GM20431 (cell line): ENCODE results near the gene EFCC1.

ENCODE experiments used
- in situ Hi-C: fragments of 300-500 bp; cut with MseI, MboI; formaldehyde crosslinking; loops from one replicate; pipeline ENCODE4 v1.15.0; 2020; ENCODE audit warnings: low sequenced_read_pairs; ENCODE audit not compliant: unreplicated experiment

EFCC1 gene

DNA sequence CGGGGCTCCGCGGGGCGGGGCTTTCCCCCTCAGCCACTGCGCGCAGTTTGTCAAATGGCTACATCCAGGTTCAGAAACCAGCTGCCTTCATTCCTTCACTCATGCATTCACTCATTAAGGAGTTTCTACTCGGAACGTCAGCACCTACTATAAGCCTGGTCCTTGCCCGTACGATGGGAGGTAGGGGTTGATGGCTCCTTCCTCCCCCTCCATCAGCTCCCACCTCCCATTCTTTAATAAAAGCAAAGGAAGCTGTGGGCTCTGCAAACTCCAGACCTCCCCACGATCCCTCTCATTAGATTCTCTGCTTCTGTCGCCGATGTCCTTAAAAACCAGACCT is 7.0 kb upstream of the EFCC1 start:
- in situ Hi-C loops: no loop called here

DNA sequence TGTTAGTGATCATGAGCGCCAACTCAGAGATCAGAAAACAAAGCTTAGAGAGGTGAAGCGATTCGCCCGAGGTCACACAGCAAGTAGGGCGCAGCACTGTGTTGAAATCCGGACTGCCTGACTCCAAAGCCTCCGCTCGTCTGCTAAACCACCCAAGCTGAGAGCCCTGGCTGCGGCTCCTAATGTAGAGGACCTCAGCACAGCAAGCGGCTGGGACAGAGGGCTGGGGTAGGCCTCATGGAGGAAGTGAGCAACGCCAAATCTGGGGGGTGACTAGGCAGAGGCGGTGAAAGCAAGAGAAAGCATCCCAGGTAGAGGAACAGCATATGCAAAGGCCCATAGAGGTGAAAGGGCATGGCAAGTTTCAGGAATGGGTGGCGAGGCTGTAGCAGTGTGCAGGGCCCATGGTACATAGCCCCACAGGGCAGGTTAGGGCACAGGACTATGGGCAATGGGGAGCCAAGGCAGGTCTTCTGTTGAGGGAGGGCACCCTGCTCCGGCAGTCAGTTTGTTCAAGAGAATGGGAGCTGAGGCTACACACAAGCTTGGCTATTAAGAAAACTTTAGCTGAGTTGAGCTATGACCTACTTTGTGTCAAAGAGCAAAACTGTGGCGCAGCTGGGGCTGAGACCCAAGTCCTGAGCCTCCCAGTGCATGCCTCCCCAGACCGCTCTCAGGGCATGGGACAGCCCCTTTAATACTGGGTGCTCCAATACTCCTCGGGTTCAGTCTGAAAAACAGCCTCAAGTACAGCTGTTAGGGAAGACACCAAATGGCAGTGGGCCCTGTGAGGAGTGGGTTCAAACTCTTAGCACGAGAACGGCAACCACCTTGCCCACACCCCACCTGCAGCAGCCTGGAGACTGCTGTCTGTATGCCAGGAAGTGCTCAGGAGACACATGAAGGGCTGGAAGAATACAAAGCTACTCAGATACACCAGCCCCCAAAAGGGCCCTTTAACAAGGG is 6.2 kb upstream of the EFCC1 start:
- in situ Hi-C loops: no loop called here

DNA sequence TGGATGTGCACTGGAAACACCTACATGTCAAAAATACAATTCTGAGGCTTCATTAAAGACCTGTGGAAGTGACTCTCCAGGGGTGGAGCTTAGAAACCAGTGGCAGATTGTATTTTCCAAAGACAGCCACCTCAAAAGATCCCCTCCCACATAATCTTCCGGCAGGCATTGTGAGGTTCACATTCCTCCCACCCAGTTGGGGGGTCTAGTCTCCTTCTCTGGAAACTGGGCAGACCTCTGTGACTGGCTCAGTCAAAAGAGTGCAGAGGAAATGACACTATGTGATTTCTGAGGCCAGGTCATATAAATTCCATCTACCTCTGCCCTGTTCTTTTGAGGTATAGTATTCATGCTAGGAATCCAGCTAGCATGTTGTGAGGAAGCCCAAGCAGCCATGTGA is 5.4 kb upstream of the EFCC1 start:
- in situ Hi-C loops: no loop called here

DNA sequence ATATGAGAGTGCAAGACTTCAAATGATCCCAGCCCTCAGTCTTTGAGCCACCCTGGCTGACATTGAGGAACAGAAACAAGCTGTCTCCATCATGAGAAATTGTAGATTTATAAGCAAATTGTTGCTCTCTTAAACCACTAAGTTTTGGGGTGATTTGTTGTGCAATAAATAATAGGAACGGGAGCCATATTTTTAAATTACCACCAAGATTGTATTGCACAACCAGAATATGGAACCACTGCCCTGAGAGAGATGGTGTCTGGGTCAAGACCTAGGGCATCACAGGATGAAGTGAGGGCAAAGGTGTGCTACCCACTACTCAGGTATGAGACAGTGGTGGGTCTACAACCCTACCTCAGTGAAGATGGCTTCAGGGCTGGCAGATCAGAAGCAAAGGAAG is 4.9 kb upstream of the EFCC1 start:
- in situ Hi-C loops: no loop called here

DNA sequence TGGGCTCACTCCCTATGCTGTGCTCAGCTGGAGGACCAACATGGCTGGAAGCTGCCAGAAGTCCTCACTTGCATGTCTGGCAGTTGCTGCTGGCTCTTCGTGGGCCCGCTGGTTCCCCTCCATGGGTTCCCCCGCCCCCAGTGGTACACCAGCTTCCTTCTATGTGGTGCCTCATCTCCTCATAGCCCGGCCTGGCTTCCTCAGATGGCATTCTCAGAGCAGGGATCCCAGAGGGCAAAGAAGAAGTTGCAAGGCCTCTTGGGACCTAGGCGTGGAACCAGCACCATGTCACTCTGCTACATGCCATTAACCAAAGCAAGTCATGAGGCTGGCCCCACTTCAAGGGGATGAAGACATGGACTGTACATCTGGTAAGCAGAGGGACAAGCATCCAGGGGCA is 4.4 kb upstream of the EFCC1 start:
- in situ Hi-C loops: no loop called here

DNA sequence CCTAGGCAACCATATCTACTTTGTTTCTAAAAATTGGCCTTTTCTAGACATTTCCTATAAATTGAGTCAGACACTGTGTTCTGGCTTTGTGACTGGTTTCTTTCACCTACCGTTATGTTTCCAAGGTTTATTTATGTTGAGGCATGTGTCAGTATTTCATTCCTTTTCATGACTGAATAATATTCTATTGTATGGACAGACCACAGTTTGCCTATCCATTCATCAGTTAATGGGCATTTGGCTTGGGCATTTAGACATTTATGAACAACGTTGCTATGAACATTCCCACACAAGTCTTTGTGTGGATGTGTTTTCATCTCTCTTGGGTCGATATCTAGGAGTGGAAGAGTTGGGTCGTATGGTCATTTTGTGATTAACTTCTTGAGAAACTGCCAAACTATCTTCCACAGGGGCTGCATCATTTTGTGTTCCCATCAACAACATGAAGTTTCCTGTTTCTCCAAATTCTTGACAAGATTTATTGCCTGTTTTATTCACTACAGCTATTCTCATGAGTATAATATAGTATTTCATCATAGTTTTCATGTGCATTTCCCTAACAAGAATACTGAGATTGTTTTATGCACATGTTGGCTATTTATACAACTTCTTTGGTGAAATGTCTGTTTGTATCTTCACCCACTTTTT is 3.5 kb upstream of the EFCC1 start:
- in situ Hi-C loops: no loop called here

DNA sequence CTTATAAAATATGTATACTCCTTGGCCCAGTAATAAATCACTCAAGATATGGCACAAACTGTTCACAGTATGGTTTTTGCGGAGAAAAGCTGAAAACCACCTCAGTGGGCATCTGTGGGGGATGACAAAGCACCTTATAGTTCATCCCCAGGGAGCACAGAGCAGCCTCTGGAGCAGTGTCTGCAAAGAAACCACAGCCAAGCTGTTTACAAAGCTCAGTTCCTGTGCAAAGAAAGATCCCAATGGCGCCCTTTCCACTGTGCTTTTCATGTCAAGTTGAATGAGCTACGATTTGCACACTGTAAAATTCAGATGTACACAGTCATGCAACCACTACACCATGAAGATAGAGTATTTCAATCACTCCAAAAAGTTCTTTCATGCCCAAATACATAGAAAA is 2.5 kb upstream of the EFCC1 start:
- in situ Hi-C loops: no loop called here

DNA sequence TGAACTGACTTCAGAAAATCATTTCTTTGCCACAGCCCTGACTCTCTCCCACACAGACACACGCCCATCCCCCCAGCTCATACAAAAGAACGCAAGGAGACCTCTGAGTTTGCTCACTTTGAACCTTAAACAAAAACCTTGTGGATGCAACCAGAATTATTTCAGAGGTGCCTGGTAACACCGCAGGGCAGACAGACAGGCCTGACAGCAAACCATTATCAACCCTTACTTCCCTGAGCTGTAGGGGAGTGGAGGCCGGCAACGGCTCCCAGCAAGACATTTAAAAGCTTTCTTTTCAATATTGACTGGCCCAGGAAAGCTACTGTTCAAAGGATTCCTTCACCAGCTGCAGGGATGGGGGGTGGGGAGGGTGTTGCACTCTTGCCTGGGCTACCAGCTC is 2.0 kb upstream of the EFCC1 start:
- in situ Hi-C loops: no loop called here

DNA sequence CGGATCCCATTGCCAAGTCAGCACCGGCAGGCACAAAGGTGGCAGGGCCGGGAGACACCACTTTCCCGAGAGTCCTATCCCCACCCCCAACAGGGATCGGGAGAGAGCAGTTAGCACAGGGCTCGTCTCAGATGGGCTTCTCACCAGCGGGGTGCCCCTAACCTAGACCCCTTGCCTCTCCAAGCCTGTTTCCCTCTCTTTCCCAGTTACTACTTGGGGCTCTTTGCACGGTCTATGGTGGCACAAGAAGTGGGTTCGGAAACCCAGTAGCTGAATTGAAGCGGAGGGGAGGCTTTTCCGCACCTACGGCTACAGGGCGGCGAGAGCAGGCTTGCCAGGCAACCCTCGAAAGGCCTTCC is 383 bp upstream of the EFCC1 start:
- in situ Hi-C loops: no loop called here

DNA sequence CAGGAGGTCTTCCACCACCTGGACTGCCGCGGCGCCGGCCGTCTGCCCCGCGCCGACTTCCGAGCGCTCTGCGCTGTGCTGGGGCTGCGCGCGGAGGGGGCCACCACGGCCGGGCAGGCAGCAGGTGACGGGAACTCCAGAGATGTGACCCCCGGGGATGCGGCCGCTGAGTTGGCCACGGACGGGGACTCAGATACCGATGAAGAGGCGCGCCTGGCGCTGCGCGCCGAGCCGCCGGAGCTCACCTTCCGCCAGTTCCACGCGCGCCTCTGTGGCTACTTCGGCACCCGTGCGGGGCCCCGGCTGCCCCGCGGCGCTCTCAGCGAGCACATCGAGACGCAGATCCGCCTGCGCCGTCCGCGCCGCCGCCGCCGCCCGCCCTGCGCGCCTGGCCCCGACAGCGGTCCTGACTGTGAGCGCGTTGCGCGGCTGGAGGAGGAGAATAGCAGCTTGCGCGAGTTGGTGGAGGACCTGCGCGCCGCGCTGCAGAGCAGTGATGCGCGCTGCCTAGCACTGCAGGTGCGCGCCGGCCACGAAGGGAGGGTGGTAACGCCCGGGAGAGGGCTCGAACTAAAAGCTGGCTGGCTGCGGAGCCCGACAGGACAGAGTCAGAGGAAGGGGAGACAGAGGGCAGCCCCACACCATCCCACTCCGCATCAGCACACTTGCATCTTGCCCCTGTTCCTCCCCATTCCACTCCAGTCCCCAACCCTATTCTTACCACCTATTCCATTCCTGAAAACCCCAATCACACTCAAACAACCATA is 885 bp downstream of the EFCC1 start:
- in situ Hi-C loops: no loop called here

DNA sequence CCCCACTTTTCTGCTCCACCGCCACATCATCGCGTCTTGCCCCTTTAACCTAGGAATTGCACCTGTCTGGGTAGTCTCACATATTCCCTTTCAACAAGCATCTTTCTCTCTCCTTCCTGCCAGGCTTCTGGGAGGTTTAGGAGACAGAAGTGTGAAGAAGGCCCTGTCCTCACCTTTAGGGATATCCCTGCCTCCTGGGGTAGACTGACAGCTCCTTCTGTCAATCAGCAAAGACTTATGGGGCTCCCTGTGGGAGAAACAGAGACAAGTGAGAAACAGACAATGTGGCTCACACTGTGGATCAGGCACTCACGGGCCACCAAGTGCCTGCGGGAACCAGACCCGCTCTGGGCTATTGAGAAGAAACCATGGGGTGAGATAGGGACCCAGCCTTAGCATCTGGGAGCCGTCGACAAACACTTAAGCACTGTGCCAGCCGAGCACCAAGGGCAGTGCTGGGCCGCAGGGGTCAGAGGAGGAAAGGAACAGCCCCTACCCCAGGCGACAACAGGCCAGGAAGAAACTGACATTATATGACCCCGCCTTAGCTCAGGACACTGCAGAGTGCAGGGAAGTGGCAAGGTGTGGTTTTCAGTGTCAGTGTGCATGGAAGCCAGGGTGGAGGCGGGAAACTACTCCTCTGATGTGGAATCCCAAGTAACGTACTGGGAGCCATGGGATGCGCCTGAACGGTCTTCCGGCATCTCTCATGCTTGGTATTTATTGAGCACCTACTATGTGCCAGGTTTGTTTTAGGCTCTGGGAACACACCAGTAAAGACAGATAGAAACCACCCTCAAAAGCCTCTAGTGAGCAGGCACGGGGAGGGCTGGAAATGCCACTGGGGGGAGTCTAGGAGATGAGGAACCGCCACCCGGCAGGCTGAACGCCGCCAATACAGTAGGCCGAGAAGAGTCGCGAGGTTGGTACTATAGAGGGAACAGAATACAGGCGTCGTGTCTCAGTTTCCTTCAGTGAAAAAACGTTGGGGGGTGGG is 1.8 kb downstream of the EFCC1 start:
- in situ Hi-C loops: no loop called here

DNA sequence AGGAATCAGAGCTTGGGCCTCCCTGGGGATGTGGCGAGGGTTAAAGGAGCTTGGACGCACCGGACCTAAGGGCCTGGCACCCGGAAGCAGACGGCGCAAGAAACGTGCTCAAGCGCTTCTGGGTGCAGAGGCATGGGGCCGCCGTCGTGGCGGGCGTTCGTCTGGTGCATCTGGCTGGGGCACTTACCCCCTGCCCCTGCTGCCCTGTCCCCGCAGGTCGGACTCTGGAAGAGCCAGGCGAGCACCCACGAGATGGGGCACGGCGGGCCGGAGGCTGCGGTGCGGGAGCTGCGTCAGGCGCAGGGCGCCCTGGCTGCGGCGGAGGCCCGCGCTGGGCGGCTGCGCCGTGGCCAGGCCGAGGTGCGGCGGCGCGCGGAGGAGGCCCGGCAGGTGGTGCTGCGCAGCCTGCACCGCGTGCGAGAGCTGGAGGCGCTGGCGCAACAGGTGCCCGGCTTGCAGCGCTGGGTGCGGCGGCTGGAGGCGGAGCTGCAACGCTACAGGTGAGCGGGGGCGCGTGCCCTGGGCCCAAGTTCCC is 2.5 kb downstream of the EFCC1 start:
- in situ Hi-C loops: no loop called here

DNA sequence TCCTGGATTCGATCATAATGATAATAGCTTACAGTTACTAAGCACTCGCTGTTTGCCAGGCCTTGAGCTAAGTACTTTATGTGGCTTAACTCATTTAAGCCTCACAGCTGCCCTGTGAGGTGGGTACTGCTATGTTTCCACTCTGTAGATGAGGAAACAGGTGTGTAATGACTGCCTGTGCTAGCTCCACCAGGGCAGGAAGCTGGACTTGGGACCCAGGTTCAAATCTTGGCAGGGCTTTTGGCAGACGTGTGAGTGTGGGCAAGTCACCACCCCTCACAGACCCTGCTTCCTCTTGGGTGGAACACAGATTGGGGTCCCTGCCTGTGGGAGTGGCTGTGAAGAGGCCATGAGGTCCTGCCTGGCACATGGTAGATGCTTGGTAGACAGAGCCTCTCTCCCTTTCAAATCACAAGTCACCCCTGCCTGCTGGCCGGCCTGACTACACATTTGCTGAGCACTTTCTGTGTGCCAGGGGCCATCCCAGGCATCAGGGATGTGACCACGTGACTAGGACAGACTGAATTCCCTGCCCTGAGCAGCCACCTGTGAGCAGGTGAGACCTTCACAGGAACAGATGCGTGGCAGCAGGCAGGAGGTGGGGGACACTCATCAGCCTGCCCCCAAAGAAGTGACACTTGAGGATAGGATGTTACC is 3.7 kb downstream of the EFCC1 start:
- in situ Hi-C loops: no loop called here

DNA sequence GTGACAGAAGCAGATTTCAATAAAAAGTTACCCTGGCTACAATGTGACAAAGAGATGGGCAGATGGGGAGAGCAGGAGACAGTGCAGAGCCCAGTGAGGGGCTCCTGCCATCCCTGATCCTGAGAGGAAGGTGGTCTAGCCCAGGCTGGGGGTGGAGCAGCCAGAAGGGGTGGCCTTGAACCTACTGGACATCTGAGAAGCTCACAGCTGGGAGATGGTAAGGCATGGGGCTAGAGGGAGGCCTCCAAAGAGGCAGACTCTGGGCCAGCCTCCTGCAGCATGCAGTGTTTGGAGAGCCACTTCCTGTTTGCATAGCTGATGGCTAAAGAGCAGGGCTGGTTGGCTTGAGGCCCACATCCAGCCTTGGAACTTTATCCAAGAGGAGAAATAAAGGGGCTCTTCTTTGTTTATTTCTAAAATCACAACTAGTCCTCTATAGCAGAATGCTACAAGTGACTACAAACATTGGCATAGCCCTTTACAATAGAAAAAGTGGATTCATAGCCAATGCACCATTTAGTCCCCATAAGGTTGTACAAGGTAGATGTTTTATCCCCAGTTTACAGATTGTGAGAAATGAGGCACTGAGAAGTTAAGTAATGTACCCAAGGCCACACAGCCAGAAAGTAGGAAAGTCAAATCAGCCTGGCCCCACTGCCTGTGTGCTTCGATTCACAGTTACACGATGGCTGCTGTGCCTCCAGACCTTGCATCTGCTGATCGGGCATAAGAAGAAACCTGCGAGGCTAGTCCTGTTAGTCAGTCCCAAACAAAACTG is 4.6 kb downstream of the EFCC1 start:
- in situ Hi-C loops: no loop called here

DNA sequence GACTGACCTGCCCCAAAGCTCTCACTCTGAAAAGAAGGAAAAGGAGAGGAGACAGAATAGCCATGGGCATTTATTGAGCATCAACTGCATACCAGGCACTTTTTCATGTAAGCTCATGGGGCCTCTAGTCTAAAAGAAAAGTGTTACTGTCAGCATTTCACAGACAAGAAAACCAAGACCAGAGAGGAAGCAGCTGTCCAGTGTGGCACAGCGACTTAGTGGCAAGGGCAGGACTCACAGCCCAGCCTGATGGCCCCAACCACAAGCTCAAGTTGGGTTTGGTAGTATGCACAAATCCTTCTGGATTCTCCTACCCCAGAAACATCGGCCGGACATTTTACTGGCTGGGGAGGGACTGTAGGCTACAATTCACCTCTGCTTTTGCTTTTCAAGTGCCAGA is 5.8 kb downstream of the EFCC1 start:
- in situ Hi-C loops: no loop called here

DNA sequence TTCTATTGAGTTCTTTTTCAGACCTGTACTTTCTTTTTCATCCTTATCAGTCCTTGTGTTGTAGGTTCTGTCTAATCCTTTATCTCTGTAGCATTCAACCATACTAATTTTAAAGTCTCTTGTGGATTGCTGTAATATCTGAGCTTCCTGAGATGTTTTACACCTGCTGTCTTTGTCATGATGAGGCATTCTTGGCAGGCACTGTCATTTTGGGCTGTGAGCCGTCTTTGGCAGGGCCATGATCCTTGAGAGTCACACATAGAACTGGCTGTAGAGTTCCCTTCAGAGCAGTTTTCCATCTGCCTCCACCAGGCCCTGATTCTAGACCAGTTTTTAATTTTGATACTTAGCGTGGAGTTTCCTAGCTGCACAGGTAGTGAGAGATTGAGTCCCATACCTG is 6.7 kb downstream of the EFCC1 start:
- in situ Hi-C loops: no loop called here

DNA sequence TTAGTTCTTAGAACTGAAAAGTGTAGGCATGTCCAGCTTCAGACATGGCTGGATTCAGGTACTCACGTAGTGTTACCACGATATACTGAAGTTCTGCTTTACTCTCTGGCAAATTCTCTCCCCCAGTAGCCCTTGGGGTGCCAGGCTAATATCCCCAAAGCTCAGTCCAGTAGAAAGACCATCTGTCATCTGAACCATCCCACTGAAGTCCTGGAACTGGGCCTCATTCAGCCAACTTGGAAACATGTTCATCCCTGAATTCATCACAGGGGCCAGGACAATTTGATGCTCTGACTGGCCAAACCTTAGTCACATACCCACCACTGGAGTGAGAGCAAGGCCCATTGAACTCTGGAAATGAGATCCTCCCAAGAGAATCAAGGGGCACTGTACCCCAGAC is 8.2 kb downstream of the EFCC1 start:
- in situ Hi-C loops: no loop called here

DNA sequence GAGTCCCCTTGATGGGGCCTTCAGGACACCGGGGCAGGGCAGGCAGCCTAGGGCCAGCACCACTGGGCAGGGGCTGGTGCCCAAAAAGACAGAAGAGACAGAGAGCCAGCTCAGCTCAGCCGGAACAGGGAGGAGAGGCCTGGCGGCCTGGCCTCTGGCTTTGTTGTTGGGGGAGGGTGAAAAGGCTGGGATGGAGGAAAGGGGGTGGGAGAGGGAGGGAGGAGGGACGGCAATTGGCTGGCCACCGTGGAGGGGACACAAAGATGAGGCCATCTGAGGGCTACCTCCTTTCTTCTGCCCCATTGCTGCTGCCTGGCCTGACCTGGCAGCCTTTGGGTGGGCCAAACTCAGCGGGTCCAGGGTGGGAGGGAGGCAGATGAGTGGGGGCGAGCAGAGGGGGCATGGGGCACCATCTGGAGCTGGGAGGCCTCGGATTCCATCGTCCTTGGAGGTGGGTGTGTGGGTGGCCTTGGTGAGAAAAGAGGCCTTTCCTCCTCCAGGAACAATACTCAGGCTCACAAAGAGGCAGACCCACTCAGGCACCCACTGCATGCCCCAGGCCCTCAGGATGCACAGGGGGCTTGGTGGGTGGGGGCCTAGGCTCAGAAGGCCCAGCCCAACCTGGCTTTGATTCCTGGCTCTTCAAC is 9.3 kb downstream of the EFCC1 start:
- in situ Hi-C loops: no loop called here
